MM.1S (cell line): ENCODE measurements around the gene SLC1A2.

Source experiments
- DNase-seq: peaks from one replicate; pipeline ENCODE4 v3.0.0-alpha.2; 2015
- H2AFZ ChIP-seq: fragments of 300-600 bp; sonication (generic); 2 replicates; pipeline ENCODE4 v1.6.0; 2016; ENCODE audit warnings: antibody characterized with exemption, low read length
- H3F3A ChIP-seq: fragments of 300-600 bp; sonication (generic); 2 replicates; pipeline ENCODE4 v1.6.1; 2016; ENCODE audit warnings: mild to moderate bottlenecking, antibody characterized with exemption, low read length, moderate library complexity, mixed read lengths; ENCODE audit not compliant: insufficient read depth
- H3K27ac ChIP-seq: fragments of 300-600 bp; sonication (generic); 2 replicates; pipeline ENCODE4 v1.5.1; 2016; ENCODE audit warnings: mild to moderate bottlenecking, low read length
- H3K27me3 ChIP-seq: fragments of 300-600 bp; sonication (generic); replicated peaks from 2 replicates; pipeline ENCODE4 v1.6.0; 2016; ENCODE audit warnings: low read length; ENCODE audit not compliant: insufficient read depth
- H3K36me3 ChIP-seq: fragments of 300-600 bp; sonication (generic); replicated peaks from 2 replicates; pipeline ENCODE4 v1.6.1; 2016; ENCODE audit warnings: mild to moderate bottlenecking, low read length, mixed read lengths; ENCODE audit not compliant: insufficient read depth
- H3K4me1 ChIP-seq: fragments of 300-600 bp; sonication (generic); 2 replicates; pipeline ENCODE4 v1.6.1; 2016; ENCODE audit warnings: low read length, mixed read lengths
- H3K4me2 ChIP-seq: fragments of 300-600 bp; sonication (generic); 2 replicates; pipeline ENCODE4 v1.6.0; 2016; ENCODE audit warnings: low read depth, low read length
- H3K4me3 ChIP-seq: fragments of 300-600 bp; sonication (generic); 2 replicates; pipeline ENCODE4 v1.5.1; 2016; ENCODE audit warnings: low read length, mixed read lengths
- H3K79me2 ChIP-seq: fragments of 300-600 bp; sonication (generic); 2 replicates; pipeline ENCODE4 v1.6.1; 2016; ENCODE audit warnings: mixed run types, low read length, mixed read lengths
- H3K9ac ChIP-seq: fragments of 300-600 bp; sonication (generic); 2 replicates; pipeline ENCODE4 v1.6.1; 2016; ENCODE audit warnings: low read length, mixed read lengths
- H3K9me2 ChIP-seq: fragments of 300-600 bp; sonication (generic); replicated peaks from 2 replicates; pipeline ENCODE4 v1.6.1; 2016; ENCODE audit warnings: mild to moderate bottlenecking, low read length, mixed read lengths; ENCODE audit not compliant: insufficient read depth
- H3K9me3 ChIP-seq: fragments of 300-600 bp; sonication (generic); replicated peaks from 2 replicates; pipeline ENCODE4 v1.6.1; 2016; ENCODE audit warnings: mild to moderate bottlenecking, low read length, mixed read lengths; ENCODE audit not compliant: insufficient read depth
- H4K20me1 ChIP-seq: fragments of 300-600 bp; sonication (generic); 2 replicates; pipeline ENCODE4 v1.6.1; 2016; ENCODE audit warnings: mild to moderate bottlenecking, low read length, moderate library complexity, mixed read lengths; ENCODE audit not compliant: insufficient read depth
- EZH2 ChIP-seq: fragments of 300-600 bp; sonication (generic); optimal IDR thresholded peaks from 2 replicates; pipeline ENCODE3; 2017; ENCODE audit warnings: low read depth, mild to moderate bottlenecking, antibody characterized with exemption, low read length, mixed read lengths
- EZH2phosphoT487 ChIP-seq: fragments of 300-600 bp; sonication (generic); IDR thresholded peaks from 2 replicates; pipeline ENCODE4 v1.6.1; 2018; ENCODE audit warnings: antibody characterized with exemption, low read length
- TF ChIP-seq, protein P1 (sequence below): fragments of 300-600 bp; sonication (generic); IDR thresholded peaks from 2 replicates; pipeline ENCODE4 v1.5.1; 2016; ENCODE audit warnings: antibody characterized with exemption, low read length, mixed read lengths

SLC1A2 gene

DNA sequence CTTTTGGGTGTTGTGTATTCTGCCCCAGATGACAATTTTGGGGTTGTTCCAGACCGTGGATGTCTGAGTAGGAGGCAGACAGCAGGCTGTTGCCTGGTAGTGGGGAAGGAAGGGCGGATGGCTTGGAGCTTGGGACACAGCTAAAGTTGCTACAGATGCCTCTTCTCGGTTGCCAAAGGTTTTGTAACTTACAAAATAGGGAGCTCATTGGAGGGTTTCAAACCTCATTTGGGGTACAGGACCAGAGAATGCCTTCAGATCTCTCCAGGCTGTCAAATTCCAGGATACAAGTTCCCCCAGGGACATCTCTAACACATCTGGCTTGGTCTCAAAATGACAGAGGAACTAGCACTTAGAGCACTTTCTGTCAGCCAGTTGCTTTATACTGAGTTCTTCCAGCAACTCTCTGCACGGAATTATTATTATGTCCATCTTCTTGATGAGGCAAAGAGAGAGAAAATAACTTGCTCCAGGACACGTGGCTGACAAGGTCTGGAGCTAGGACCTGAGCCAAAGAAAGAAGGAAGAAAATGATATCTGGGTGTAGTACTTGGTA is 56.0 kb downstream of the SLC1A2 start:
- no peak for TF ChIP-seq EZH2
- TF ChIP-seq EZH2phosphoT487, result no peak
- TF ChIP-seq, protein P1, sequence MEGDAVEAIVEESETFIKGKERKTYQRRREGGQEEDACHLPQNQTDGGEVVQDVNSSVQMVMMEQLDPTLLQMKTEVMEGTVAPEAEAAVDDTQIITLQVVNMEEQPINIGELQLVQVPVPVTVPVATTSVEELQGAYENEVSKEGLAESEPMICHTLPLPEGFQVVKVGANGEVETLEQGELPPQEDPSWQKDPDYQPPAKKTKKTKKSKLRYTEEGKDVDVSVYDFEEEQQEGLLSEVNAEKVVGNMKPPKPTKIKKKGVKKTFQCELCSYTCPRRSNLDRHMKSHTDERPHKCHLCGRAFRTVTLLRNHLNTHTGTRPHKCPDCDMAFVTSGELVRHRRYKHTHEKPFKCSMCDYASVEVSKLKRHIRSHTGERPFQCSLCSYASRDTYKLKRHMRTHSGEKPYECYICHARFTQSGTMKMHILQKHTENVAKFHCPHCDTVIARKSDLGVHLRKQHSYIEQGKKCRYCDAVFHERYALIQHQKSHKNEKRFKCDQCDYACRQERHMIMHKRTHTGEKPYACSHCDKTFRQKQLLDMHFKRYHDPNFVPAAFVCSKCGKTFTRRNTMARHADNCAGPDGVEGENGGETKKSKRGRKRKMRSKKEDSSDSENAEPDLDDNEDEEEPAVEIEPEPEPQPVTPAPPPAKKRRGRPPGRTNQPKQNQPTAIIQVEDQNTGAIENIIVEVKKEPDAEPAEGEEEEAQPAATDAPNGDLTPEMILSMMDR, result no peak
- Histone ChIP-seq H3K9ac (no peak overlapping the region), H3K9me2 (no peaks in the 10 kb centered on the region), H3K27me3 (no peaks in the 10 kb centered on the region), H3K4me1 (no peaks in the 10 kb centered on the region), H3K36me3 (no peaks in the 10 kb centered on the region), H3K4me3 (no peak overlapping the region), H3K27ac (no peak overlapping the region), H3K9me3 (no peaks in the 10 kb centered on the region), H2AFZ (no peak overlapping the region), H3K4me2 (no peak overlapping the region), H3F3A (no peaks in the 10 kb centered on the region), H4K20me1 (no peaks in the 10 kb centered on the region), H3K79me2 (no peaks in the 10 kb centered on the region)
- no peak for DNase-seq

DNA sequence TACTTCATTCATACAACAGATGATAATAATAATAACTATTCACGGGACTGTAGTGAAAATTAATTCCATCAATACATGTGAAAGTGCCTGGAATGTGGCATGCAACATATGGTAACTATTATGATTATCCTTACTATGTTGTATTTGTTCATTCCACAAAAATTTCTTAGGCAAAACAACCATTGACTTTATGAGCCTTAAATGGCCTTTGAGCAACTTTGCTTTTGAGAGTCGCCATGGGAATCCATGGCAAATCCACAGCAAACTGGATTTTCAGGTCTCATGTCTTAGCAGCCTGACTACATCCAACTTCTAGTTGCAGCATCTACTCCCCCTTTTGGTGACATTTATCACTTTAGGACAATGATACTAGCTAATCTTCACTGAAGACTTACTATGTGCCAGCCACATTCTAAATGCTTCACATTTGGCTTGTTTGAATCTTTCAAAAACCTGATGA is 56.8 kb downstream of the SLC1A2 start:
- no peaks in the 10 kb centered on the region for H3F3A ChIP-seq
- no peak overlapping the region for H3K4me2 ChIP-seq
- H3K36me3 ChIP-seq, result no peaks in the 10 kb centered on the region
- H4K20me1 ChIP-seq, result no peaks in the 10 kb centered on the region
- H3K9me2 ChIP-seq, result no peaks in the 10 kb centered on the region
- no peak for TF ChIP-seq EZH2
- TF ChIP-seq, protein P1, result no peak
- no peaks in the 10 kb centered on the region for H3K79me2 ChIP-seq
- no peaks in the 10 kb centered on the region for H3K4me1 ChIP-seq
- no peak overlapping the region for H3K4me3 ChIP-seq
- no peak for DNase-seq
- no peaks in the 10 kb centered on the region for H3K27me3 ChIP-seq
- H2AFZ ChIP-seq, result no peak overlapping the region
- H3K9me3 ChIP-seq, result no peaks in the 10 kb centered on the region
- no peak overlapping the region for H3K9ac ChIP-seq
- H3K27ac ChIP-seq, result no peak overlapping the region

DNA sequence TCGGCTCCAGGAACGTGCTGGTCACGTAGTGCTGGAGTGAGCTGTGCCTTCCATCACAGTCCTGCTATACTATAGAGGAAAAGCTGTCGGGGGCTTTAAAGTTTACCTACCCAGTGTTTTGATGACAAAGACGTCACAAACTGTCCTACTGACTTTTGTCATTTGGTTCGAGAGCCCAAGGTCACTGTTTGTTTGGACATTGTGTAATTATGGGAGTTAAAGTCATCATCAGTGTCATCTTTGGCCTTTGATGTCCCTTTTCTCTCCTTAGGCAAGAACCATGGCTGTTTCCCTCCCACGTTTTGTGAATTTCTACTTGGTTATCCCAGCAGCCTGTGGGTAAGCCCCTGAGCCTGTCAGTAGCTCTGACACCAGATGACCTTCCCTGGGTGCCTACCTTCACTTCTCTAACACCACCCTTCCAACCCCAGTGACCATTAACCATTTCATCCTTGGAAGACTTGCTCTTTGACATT is 59.3 kb downstream of the SLC1A2 start:
- Histone ChIP-seq H3K36me3 (no peaks in the 10 kb centered on the region), H3K9me3 (no peaks in the 10 kb centered on the region), H3K27me3 (no peaks in the 10 kb centered on the region), H3K27ac (no peak overlapping the region), H3K9me2 (no peaks in the 10 kb centered on the region), H2AFZ (no peak overlapping the region), H3K4me1 (no peaks in the 10 kb centered on the region), H3K79me2 (no peaks in the 10 kb centered on the region), H3K4me3 (no peak overlapping the region), H3K9ac (no peak overlapping the region), H3K4me2 (no peak overlapping the region), H3F3A (no peaks in the 10 kb centered on the region), H4K20me1 (no peaks in the 10 kb centered on the region)
- TF ChIP-seq EZH2phosphoT487, result no peak
- DNase-seq, result no peak

DNA sequence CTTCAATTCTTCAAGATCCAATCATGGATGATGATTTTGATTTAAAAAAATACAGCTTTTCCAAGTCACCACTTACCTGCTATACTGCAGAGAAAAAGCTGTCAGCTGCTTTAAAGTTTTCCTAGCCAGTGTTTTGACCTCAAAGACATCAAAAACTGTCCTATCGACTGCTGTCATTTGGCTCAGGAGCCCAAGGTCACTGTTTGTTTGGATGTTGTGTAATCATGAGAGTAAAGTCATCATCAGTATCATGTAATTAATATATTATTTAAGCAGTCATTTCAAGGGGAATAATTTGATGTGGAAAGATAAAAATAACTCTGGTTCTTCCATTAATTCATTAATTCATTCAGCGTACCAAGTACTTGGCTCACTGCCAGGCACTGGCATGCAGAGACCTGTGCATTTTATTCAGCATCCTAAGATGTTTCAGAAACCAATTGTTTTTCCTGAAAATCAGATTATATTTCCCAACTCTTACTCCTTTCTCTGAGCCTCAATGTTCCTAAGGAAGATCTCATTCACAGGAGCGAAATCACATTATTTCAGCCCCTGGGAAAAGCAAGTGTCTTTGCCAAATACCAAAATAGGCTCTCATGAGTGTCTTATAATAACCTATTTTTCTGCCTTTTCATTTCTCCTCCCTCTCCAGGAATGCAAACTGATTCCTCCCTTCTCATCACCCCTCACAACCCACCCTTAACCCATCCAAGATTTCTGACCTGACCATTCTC is 59.9 kb downstream of the SLC1A2 start:
- Histone ChIP-seq H3K36me3 (no peaks in the 10 kb centered on the region), H3K4me1 (no peaks in the 10 kb centered on the region), H3K4me2 (no peak overlapping the region), H3K9me3 (no peaks in the 10 kb centered on the region), H3K79me2 (no peaks in the 10 kb centered on the region), H3K4me3 (no peak overlapping the region), H3K27me3 (no peaks in the 10 kb centered on the region), H3K27ac (no peak overlapping the region), H3F3A (no peaks in the 10 kb centered on the region), H3K9me2 (no peaks in the 10 kb centered on the region), H3K9ac (no peak overlapping the region), H4K20me1 (no peaks in the 10 kb centered on the region), H2AFZ (no peak overlapping the region)
- DNase-seq, result no peak
- TF ChIP-seq, protein P1, result no peak
- no peak for TF ChIP-seq EZH2
